ENCODE measurements around the gene CAMSAP1. TPM values are rescaled to one million over a fixed set of nuclear protein-coding genes. Genes with fewer than 3 reads are reported as not detected.
A peak's percentile ranks its signal among the peaks of the same experiment; 100 is the strongest.

CAMSAP1 gene
- total RNA-seq, 1 experiment from 2014 or later = 52.7 TPM

DNA sequence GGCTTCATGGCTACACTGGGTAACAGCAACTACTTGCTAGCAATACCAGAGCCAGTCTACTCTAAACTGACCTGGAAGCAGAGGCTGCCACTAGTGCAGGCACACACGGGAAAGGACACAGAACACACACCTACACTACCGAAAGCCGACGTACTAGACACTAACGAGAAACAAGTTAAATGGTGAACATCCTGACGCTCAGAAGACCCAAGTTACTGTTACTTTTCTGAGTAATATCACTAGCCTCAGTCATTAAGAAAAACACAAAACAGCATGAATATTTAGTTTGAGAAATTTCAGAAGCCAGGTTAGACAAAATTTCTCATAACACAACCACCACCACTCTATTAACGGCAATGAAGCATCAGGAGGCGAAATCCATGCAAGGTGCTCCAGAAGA lies 44.5 kb downstream of the CAMSAP1 start:
- no peak overlapping the region for H3K9ac ChIP-seq (ENCODE audit: extremely low read depth, insufficient read length, low read length)
- H2BK20ac ChIP-seq (ENCODE audit: low read depth, low read length, poor library complexity, severe bottlenecking) = no peak overlapping the region
- TF ChIP-seq, protein P1, sequence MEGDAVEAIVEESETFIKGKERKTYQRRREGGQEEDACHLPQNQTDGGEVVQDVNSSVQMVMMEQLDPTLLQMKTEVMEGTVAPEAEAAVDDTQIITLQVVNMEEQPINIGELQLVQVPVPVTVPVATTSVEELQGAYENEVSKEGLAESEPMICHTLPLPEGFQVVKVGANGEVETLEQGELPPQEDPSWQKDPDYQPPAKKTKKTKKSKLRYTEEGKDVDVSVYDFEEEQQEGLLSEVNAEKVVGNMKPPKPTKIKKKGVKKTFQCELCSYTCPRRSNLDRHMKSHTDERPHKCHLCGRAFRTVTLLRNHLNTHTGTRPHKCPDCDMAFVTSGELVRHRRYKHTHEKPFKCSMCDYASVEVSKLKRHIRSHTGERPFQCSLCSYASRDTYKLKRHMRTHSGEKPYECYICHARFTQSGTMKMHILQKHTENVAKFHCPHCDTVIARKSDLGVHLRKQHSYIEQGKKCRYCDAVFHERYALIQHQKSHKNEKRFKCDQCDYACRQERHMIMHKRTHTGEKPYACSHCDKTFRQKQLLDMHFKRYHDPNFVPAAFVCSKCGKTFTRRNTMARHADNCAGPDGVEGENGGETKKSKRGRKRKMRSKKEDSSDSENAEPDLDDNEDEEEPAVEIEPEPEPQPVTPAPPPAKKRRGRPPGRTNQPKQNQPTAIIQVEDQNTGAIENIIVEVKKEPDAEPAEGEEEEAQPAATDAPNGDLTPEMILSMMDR (conservative IDR thresholded peaks at IDR 0.05) = no peak
- no peak overlapping the region for H3K23ac ChIP-seq (ENCODE audit: insufficient read length, low read depth, low read length)
- H2AK5ac ChIP-seq (ENCODE audit: insufficient read length, low read length) = no peak overlapping the region
- no peak for DNase-seq
- no peaks in the 10 kb centered on the region for H3K27me3 ChIP-seq (ENCODE audit: insufficient read depth, low read length)
- H2BK15ac ChIP-seq (ENCODE audit: low read depth, low read length) = no peak overlapping the region
- Mint-ChIP-seq H3K27me3 (ENCODE audit: low read depth) (no peaks in the 10 kb centered on the region), H3K4me3 (no peak overlapping the region), H3K27ac (peak overlapping the region in 1 of 3 experiments; percentile 1; a peak in 2 of 7 replicates), H3K36me3 (ENCODE audit: insufficient read depth in 1 of 3, low read depth in 3 of 3) (peaks cover 27 to 46% (median 40%) of the 10 kb centered on the region in 3 experiments), H3K9me3 (no peaks in the 10 kb centered on the region), H3K4me1 (peaks cover 20 to 24% of the 10 kb centered on the region in 2 experiments)
- no peaks in the 10 kb centered on the region for H4K20me1 ChIP-seq (ENCODE audit: control insufficient read depth, insufficient read depth, insufficient read length)
- H3K79me2 ChIP-seq (ENCODE audit: insufficient read depth, low read length) = peaks cover 7% of the 10 kb centered on the region; the same call in 1 of the 2 replicates
- H3K14ac ChIP-seq (ENCODE audit: insufficient read depth, low read length) = no peak overlapping the region
- no peak overlapping the region for H4K5ac ChIP-seq (ENCODE audit: insufficient read length, low read depth, low read length)
- H2BK12ac ChIP-seq (ENCODE audit: insufficient read length, low read depth, low read length) = no peak overlapping the region
- H2BK5ac ChIP-seq (ENCODE audit: insufficient read length, low read length) = no peak overlapping the region
- no peak overlapping the region for H3K18ac ChIP-seq (ENCODE audit: insufficient read length, low read depth, low read length)
- H2AFZ ChIP-seq (ENCODE audit: low read length) = no peak overlapping the region
- no peak overlapping the region for H3T11ph ChIP-seq (ENCODE audit: low read length)
- WGBS (ENCODE audit: extremely low coverage, insufficient read length, low lambda C conversion rate) = no CpG with 5 or more reads among the region's 8 CpGs
- no peak overlapping the region for H4K8ac ChIP-seq (replicated peaks; ENCODE audit: insufficient read length, low read depth, low read length)
- no peaks in the 10 kb centered on the region for H3K9me3 ChIP-seq (ENCODE audit: control insufficient read depth, low read depth, low read length)
- no peak overlapping the region for H2BK120ac ChIP-seq (ENCODE audit: low read depth, low read length, poor library complexity, severe bottlenecking)
- no peak overlapping the region for H3K4ac ChIP-seq (ENCODE audit: low read depth, low read length)
- H3K56ac ChIP-seq (ENCODE audit: insufficient read length, low read depth, low read length) = no peak overlapping the region
- no peaks in the 10 kb centered on the region for H3K23me2 ChIP-seq (ENCODE audit: insufficient read length, low read depth, low read length, poor library complexity, severe bottlenecking)
- no peak overlapping the region for H3K4me2 ChIP-seq (ENCODE audit: insufficient read depth, insufficient read length, low read length)
- peaks cover 6% of the 10 kb centered on the region for H3K79me1 ChIP-seq (ENCODE audit: insufficient read depth, low read depth, low read length, poor library complexity, severe bottlenecking)
- H3K27ac ChIP-seq (ENCODE audit: insufficient read length, low read depth, low read length) = no peak overlapping the region
- no peaks in the 10 kb centered on the region for H3K4me1 ChIP-seq (ENCODE audit: insufficient read depth, low read length)
- no peak overlapping the region for H4K91ac ChIP-seq (ENCODE audit: insufficient read length, low read depth, low read length)

Measured in H9 (cell line).